Mucosa of rectum (tissue), 2 donors: ENCODE data around the gene KDM2B.

ENCODE experiments used
- H3K27ac ChIP-seq, 2 donors: one replicate each; pipeline ENCODE4 v1.7.0; 2013; ENCODE audit warnings: inconsistent platforms in 2 of 2, low read depth in 2 of 2, low read length in 2 of 2
- H3K27me3 ChIP-seq, 2 donors: one replicate each; pipeline ENCODE4 v1.7.0; 2013; ENCODE audit warnings: low read length in 2 of 2; ENCODE audit not compliant: control insufficient read depth in 2 of 2, insufficient read depth in 2 of 2
- H3K36me3 ChIP-seq, 2 donors: one replicate each; pipeline ENCODE4 v1.7.0; 2013; ENCODE audit warnings: low read length in 2 of 2; ENCODE audit not compliant: control insufficient read depth in 2 of 2, insufficient read depth in 2 of 2
- H3K4me1 ChIP-seq, 2 donors: one replicate each; pipeline ENCODE4 v1.7.0; 2013; ENCODE audit warnings: low read length in 2 of 2, mild to moderate bottlenecking in 1 of 2; ENCODE audit not compliant: control insufficient read depth in 2 of 2, insufficient read depth in 2 of 2
- H3K4me3 ChIP-seq, 2 donors: one replicate each; pipeline ENCODE4 v1.7.0; 2013; ENCODE audit warnings: low read length in 2 of 2
- H3K9ac ChIP-seq, 2 donors: one replicate each; pipeline ENCODE4 v1.7.0; 2013; ENCODE audit warnings: low read length in 2 of 2, low read depth in 1 of 2, mild to moderate bottlenecking in 1 of 2
- H3K9me3 ChIP-seq, 2 donors: one replicate each; pipeline ENCODE4 v1.7.0; 2013; ENCODE audit warnings: low read length in 2 of 2; ENCODE audit not compliant: control insufficient read depth in 2 of 2
- donor health status: healthy.
- donor health status: Normal muscosa, but diverticular disease.

Gene KDM2B

GRCh38 chr12:121507245-121507644 lies 73.6 kb downstream of the KDM2B start:
- Histone ChIP-seq H3K27ac (no peak overlapping the region), H3K4me1 (no peaks in the 10 kb centered on the region), H3K27me3 (no peaks in the 10 kb centered on the region), H3K9me3 (no peaks in the 10 kb centered on the region), H3K36me3 (peaks cover 11 to 13% of the 10 kb centered on the region in 2 donors), H3K4me3 (no peak overlapping the region), H3K9ac (no peak overlapping the region)

GRCh38 chr12:121505513-121505912 lies 75.3 kb downstream of the KDM2B start:
- no peak overlapping the region for H3K27ac ChIP-seq
- no peak overlapping the region for H3K4me3 ChIP-seq
- H3K27me3 ChIP-seq: no peaks in the 10 kb centered on the region
- H3K9me3 ChIP-seq: no peaks in the 10 kb centered on the region
- H3K4me1 ChIP-seq: no peaks in the 10 kb centered on the region
- H3K9ac ChIP-seq: no peak overlapping the region
- peaks cover 6 to 11% of the 10 kb centered on the region in 2 donors for H3K36me3 ChIP-seq

- no peak overlapping the region for H3K9ac ChIP-seq
- H3K4me3 ChIP-seq: no peak overlapping the region
- peaks cover 0 to 5% of the 10 kb centered on the region in 2 donors for H3K4me1 ChIP-seq
- peaks cover 6 to 7% of the 10 kb centered on the region in 2 donors for H3K36me3 ChIP-seq
- no peaks in the 10 kb centered on the region for H3K27me3 ChIP-seq
- H3K27ac ChIP-seq: no peak overlapping the region
- no peaks in the 10 kb centered on the region for H3K9me3 ChIP-seq
Observed at GRCh38 chr12:121504505-121504904, 76.3 kb downstream of the KDM2B start.

- H3K27me3 ChIP-seq: no peaks in the 10 kb centered on the region
- H3K9me3 ChIP-seq: no peaks in the 10 kb centered on the region
- no peak overlapping the region for H3K9ac ChIP-seq
- no peak overlapping the region for H3K27ac ChIP-seq
- H3K4me3 ChIP-seq: no peak overlapping the region
- peaks cover 0 to 3% of the 10 kb centered on the region in 2 donors for H3K36me3 ChIP-seq
- H3K4me1 ChIP-seq: peaks cover 0 to 5% of the 10 kb centered on the region in 2 donors
Observed at GRCh38 chr12:121503395-121503794, 77.4 kb downstream of the KDM2B start.

GRCh38 chr12:121501946-121502345 lies 78.9 kb downstream of the KDM2B start:
- Histone ChIP-seq H3K9me3 (no peaks in the 10 kb centered on the region), H3K9ac (no peak overlapping the region), H3K27ac (no peak overlapping the region), H3K4me1 (peaks cover 0 to 5% of the 10 kb centered on the region in 2 donors), H3K36me3 (no peaks in the 10 kb centered on the region), H3K27me3 (no peaks in the 10 kb centered on the region), H3K4me3 (no peak overlapping the region)

- Histone ChIP-seq H3K27ac (no peak overlapping the region), H3K4me3 (peak overlapping the region in 1 of 2 donors; percentile 7), H3K9me3 (no peaks in the 10 kb centered on the region), H3K27me3 (no peaks in the 10 kb centered on the region), H3K9ac (no peak overlapping the region), H3K4me1 (peaks cover 0 to 5% of the 10 kb centered on the region in 2 donors), H3K36me3 (peaks cover 0 to 3% of the 10 kb centered on the region in 2 donors)
Observed at GRCh38 chr12:121499929-121500793, 80.7 kb downstream of the KDM2B start.

GRCh38 chr12:121495746-121496145 lies 85.1 kb downstream of the KDM2B start:
- Histone ChIP-seq H3K4me3 (no peak overlapping the region), H3K27ac (no peak overlapping the region), H3K27me3 (no peaks in the 10 kb centered on the region), H3K9ac (no peak overlapping the region), H3K4me1 (peaks cover 0 to 5% of the 10 kb centered on the region in 2 donors), H3K9me3 (no peaks in the 10 kb centered on the region), H3K36me3 (peaks cover 0 to 3% of the 10 kb centered on the region in 2 donors)

GRCh38 chr12:121494093-121494787 lies 86.6 kb downstream of the KDM2B start:
- Histone ChIP-seq H3K27me3 (no peaks in the 10 kb centered on the region), H3K9me3 (no peaks in the 10 kb centered on the region), H3K27ac (no peak overlapping the region), H3K4me3 (no peak overlapping the region), H3K9ac (no peak overlapping the region), H3K4me1 (no peaks in the 10 kb centered on the region), H3K36me3 (peaks cover 0 to 3% of the 10 kb centered on the region in 2 donors)

GRCh38 chr12:121490401-121491281 lies 90.2 kb downstream of the KDM2B start:
- no peaks in the 10 kb centered on the region for H3K27me3 ChIP-seq
- no peak overlapping the region for H3K9ac ChIP-seq
- H3K4me3 ChIP-seq: no peak overlapping the region
- no peaks in the 10 kb centered on the region for H3K4me1 ChIP-seq
- no peak overlapping the region for H3K27ac ChIP-seq
- H3K9me3 ChIP-seq: no peaks in the 10 kb centered on the region
- H3K36me3 ChIP-seq: peaks cover 0 to 2% of the 10 kb centered on the region in 2 donors
